GM18870 (cell line): ENCODE measurements around the gene ZNF32.

ENCODE experiments used
- ATAC-seq: cut with Tn5 transposase; IDR thresholded peaks from one replicate; pipeline ENCODE4 v1.9.1; 2021; ENCODE audit warnings: moderate library complexity; ENCODE audit not compliant: unreplicated experiment

Gene ZNF32

GRCh38 chr10:43681220-43681619, 32.5 kb upstream of the ZNF32 start:
- ATAC-seq: no peak

GRCh38 chr10:43680035-43680434, 31.4 kb upstream of the ZNF32 start:
- no peak for ATAC-seq

GRCh38 chr10:43679509-43679908, 30.8 kb upstream of the ZNF32 start:
- ATAC-seq: no peak

- ATAC-seq: no peak
Observed at GRCh38 chr10:43678654-43679053, 30.0 kb upstream of the ZNF32 start.

GRCh38 chr10:43676901-43677300, 28.2 kb upstream of the ZNF32 start:
- no peak for ATAC-seq

- no peak for ATAC-seq
Observed at GRCh38 chr10:43676331-43676730, 27.6 kb upstream of the ZNF32 start.

GRCh38 chr10:43674553-43675210, 26.0 kb upstream of the ZNF32 start:
- ATAC-seq: no peak

GRCh38 chr10:43673471-43673870, 24.8 kb upstream of the ZNF32 start:
- ATAC-seq: no peak

- peak; percentile 72 for ATAC-seq
Observed at GRCh38 chr10:43671659-43672531, 23.2 kb upstream of the ZNF32 start.

GRCh38 chr10:43669386-43669785, 20.7 kb upstream of the ZNF32 start:
- ATAC-seq: no peak

- no peak for ATAC-seq
Observed at GRCh38 chr10:43667761-43668386, 19.2 kb upstream of the ZNF32 start.

- ATAC-seq: no peak
Observed at GRCh38 chr10:43667317-43667731, 18.6 kb upstream of the ZNF32 start.

- no peak for ATAC-seq
Observed at GRCh38 chr10:43666552-43666951, 17.9 kb upstream of the ZNF32 start.

- no peak for ATAC-seq
Observed at GRCh38 chr10:43665054-43665453, 16.4 kb upstream of the ZNF32 start.

- no peak for ATAC-seq
Observed at GRCh38 chr10:43658227-43658626, 9.5 kb upstream of the ZNF32 start.

GRCh38 chr10:43655311-43655710, 6.6 kb upstream of the ZNF32 start:
- no peak for ATAC-seq

GRCh38 chr10:43653746-43654145, 5.1 kb upstream of the ZNF32 start:
- ATAC-seq: no peak

- peak; percentile 5 for ATAC-seq
Observed at GRCh38 chr10:43649185-43649523, 473 bp upstream of the ZNF32 start.

GRCh38 chr10:43648095-43648397, 635 bp downstream of the ZNF32 start:
- ATAC-seq: no peak

- no peak for ATAC-seq
Observed at GRCh38 chr10:43647576-43647975, 1.1 kb downstream of the ZNF32 start.

- no peak for ATAC-seq
Observed at GRCh38 chr10:43645866-43646265, 2.8 kb downstream of the ZNF32 start.

GRCh38 chr10:43644252-43644651, 4.4 kb downstream of the ZNF32 start:
- no peak for ATAC-seq
